GM10266 (cell line): ENCODE measurements around the gene TMEM108.

Source experiments
- DNase-seq: peaks from one replicate; pipeline ENCODE4 v3.0.0; 2012; ENCODE audit errors: extremely low spot score
- TF ChIP-seq, protein P1 (sequence below): IDR thresholded peaks from 2 replicates; pipeline ENCODE4 v1.5.1; 2012; ENCODE audit warnings: mild to moderate bottlenecking, low read depth; ENCODE audit not compliant: control insufficient read depth, insufficient read depth; ENCODE audit errors: missing control alignments

TMEM108 gene

DNA sequence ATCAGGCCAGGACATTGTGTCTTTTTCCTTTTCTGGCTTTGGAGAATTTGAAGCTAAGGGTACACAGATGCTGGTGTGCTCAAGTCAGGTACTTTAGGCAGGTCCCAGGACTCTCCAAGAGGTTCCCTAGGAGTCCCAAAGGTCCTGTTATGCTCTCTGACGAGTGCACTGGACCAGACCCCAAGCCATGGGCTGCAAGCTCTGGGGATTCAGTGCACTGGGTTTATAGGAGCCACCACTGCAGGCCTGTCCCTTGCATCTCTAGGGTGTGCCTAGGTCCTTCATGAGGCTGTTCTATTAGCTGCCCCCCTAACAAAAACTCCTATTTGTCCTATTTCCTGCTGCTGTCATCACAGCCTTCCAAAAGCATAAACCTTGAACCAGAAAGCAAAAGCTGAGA is 329.8 kb downstream of the TMEM108 start:
- TF ChIP-seq, protein P1, sequence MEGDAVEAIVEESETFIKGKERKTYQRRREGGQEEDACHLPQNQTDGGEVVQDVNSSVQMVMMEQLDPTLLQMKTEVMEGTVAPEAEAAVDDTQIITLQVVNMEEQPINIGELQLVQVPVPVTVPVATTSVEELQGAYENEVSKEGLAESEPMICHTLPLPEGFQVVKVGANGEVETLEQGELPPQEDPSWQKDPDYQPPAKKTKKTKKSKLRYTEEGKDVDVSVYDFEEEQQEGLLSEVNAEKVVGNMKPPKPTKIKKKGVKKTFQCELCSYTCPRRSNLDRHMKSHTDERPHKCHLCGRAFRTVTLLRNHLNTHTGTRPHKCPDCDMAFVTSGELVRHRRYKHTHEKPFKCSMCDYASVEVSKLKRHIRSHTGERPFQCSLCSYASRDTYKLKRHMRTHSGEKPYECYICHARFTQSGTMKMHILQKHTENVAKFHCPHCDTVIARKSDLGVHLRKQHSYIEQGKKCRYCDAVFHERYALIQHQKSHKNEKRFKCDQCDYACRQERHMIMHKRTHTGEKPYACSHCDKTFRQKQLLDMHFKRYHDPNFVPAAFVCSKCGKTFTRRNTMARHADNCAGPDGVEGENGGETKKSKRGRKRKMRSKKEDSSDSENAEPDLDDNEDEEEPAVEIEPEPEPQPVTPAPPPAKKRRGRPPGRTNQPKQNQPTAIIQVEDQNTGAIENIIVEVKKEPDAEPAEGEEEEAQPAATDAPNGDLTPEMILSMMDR: no peak
- no peak for DNase-seq

DNA sequence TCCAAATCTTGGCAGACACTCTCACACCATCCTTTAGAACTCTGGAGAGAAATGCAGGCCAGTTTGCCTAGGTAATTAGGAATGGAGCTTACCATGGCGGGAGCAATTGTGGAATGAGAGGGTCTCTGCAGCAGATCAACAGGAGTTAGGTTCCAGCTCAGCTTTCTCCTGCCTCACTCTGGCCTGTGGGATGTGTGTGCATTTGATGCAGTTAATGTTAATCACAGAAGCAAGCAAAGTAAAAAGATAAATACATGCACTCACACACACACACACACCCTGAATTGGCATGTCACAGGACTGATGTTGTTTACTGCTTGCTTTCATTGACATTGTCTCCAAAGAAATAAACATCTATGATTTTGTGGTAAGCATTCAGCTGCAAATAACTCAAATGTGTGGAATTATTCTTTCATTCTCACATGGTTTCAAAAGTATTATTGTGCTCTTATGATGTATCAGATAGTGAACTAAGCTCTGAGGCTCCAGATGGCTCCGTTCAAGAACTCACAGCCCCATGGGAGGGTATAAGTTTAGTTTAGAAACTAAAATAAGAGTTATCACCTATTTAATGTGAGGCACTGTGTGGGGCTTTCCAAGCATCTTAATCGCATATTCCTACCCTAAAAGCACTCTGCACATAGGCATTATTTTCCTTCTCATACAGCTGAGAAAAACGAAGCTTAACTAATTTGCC is 330.3 kb downstream of the TMEM108 start:
- no peak for DNase-seq
- TF ChIP-seq, protein P1: no peak

DNA sequence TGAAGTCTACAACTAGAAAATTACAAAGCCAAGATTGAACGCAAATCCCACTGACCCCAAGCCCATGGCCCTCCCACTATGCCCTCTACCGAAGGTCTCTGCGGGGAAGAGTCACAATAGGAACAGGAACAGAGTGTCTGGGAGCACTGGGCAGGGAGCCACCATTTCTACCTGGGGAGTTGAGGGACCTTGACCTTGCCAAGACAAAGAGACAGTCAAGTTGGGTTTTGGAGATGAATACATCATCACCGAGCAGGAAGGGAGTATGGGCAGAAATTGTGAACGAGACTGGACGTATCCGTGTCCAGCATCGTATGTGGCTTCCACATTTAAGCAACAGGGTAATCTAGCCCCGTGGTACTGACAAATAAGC is 330.9 kb downstream of the TMEM108 start:
- TF ChIP-seq, protein P1: no peak

GRCh38 chr3:133371181-133371580 is 333.0 kb downstream of the TMEM108 start:
- no peak for DNase-seq
- TF ChIP-seq, protein P1: no peak

More for the DNA sequence above, 330.9 kb downstream of the TMEM108 start:
- DNase-seq: no peak

- no peak for DNase-seq
- TF ChIP-seq, protein P1: no peak
These were observed 333.5 kb downstream of the TMEM108 start for GRCh38 chr3:133371676-133372075.

DNA sequence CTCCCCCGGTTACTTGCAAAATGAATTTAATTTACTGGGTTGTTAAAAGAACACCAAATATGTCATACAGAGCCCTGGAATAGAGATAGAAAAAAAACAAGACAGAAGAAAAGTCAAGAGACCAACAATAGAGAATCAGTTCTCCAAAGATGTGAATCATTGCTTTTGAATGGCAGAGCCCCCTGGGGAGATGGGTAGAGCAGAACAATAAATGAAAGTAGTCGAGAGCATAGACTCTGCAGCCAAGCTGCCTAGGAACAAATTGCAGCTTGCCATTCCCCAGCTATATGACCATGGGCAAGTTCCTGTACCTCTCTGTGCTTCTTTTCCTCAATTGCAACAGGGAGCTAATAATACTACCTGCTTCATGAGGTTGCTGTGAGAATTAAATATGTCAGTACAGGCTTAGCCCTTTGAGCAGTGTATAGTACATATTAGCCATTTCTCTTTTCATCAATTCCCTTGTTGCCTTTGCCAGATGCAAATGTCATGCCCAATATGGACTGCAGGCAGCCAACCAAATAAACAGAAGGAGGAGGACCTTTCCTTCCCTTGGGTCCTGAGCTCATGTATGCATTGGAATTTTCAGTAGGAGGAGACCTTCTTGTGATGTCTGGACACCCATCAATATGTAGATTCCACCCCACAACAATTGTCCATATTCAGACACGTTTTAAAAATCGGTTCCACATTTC is 336.7 kb downstream of the TMEM108 start:
- DNase-seq: no peak

More for the DNA sequence above, 336.7 kb downstream of the TMEM108 start:
- TF ChIP-seq, protein P1: no peak
